ENCODE results near the gene MORN5. TPM values are rescaled to one million over a fixed set of nuclear protein-coding genes. Genes with fewer than 3 reads are reported as not detected.

MORN5 gene
- total and polyA plus RNA-seq, 3 donors from 2014 or later, result 19.2 to 183 (median 34.7) TPM

DNA sequence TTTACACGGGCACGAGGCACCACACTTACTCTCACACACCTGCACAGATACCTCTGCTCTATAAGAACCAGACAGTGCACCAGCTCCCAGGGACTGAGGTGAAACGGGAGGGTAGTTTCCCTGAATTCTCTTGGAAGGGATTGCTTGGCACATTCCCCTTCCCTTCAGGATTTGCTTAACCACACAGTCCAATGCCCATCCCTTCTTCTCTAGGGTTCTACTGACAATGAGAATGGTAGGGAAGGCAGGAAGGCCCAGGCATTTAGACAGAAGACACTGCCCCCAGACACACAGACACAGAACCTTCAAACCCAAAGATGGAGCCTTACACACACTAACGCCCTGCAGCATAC is 69.8 kb downstream of the MORN5 start:
- TF ChIP-seq, protein P1, sequence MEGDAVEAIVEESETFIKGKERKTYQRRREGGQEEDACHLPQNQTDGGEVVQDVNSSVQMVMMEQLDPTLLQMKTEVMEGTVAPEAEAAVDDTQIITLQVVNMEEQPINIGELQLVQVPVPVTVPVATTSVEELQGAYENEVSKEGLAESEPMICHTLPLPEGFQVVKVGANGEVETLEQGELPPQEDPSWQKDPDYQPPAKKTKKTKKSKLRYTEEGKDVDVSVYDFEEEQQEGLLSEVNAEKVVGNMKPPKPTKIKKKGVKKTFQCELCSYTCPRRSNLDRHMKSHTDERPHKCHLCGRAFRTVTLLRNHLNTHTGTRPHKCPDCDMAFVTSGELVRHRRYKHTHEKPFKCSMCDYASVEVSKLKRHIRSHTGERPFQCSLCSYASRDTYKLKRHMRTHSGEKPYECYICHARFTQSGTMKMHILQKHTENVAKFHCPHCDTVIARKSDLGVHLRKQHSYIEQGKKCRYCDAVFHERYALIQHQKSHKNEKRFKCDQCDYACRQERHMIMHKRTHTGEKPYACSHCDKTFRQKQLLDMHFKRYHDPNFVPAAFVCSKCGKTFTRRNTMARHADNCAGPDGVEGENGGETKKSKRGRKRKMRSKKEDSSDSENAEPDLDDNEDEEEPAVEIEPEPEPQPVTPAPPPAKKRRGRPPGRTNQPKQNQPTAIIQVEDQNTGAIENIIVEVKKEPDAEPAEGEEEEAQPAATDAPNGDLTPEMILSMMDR (IDR thresholded peaks at IDR 0.05), result no peak
- no peak for TF ChIP-seq POLR2A (IDR thresholded peaks at IDR 0.05)

DNA sequence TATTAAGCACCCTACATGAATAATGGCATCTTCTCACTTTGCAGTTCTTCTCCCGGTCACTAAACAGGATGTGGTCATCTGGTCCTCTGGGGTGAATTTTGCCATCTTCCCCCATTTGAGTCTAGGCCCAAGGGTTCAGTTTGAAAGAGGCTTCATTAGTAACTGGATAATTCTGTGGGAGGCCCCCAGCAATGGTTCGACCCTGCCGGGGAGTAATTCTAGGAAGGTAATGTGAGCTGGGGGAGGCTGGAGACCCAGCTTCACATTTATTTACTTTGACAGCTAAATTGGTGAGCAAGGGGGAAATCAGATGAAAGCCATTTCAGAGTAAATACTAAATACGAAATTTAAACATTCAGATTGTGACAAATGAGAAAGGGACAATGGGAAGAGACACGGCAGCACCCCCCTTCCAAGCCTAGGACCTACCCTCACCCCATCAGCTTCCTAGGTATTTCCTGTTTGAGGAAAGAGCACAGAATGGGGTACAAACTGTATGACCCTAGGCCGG is 73.1 kb downstream of the MORN5 start:
- intact Hi-C loops (cut with DNase I; ENCODE audit: low total_unique reads), result no loop called here
- 80 to 82% methylated on average over 6 of the region's 6 CpGs for WGBS, 2 donors
- Histone ChIP-seq H3K27me3 (no peaks in the 10 kb centered on the region), H3K36me3 (ENCODE audit: low read depth, missing control alignments) (no peaks in the 10 kb centered on the region), H3K9me3 (no peaks in the 10 kb centered on the region), H3K4me3 (no peak overlapping the region), H3K27ac (no peak overlapping the region), H3K4me1 (peaks cover 5% of the 10 kb centered on the region)
- DNase-seq, result no peak
- TF ChIP-seq, protein P1 (IDR thresholded peaks at IDR 0.05), result no peak
- no peak for TF ChIP-seq POLR2A (IDR thresholded peaks at IDR 0.05)

More for the DNA sequence above, 69.8 kb downstream of the MORN5 start:
- Histone ChIP-seq H3K27ac (no peak overlapping the region), H3K4me3 (no peak overlapping the region), H3K36me3 (ENCODE audit: low read depth, missing control alignments) (no peaks in the 10 kb centered on the region), H3K9me3 (no peaks in the 10 kb centered on the region), H3K27me3 (peaks cover 5% of the 10 kb centered on the region), H3K4me1 (peaks cover 16% of the 10 kb centered on the region)
- intact Hi-C loops (cut with DNase I; ENCODE audit: low total_unique reads), result no loop called here
- WGBS, 2 donors, result 24 to 35% methylated on average over 4 of the region's 4 CpGs
- no peak for DNase-seq

DNA sequence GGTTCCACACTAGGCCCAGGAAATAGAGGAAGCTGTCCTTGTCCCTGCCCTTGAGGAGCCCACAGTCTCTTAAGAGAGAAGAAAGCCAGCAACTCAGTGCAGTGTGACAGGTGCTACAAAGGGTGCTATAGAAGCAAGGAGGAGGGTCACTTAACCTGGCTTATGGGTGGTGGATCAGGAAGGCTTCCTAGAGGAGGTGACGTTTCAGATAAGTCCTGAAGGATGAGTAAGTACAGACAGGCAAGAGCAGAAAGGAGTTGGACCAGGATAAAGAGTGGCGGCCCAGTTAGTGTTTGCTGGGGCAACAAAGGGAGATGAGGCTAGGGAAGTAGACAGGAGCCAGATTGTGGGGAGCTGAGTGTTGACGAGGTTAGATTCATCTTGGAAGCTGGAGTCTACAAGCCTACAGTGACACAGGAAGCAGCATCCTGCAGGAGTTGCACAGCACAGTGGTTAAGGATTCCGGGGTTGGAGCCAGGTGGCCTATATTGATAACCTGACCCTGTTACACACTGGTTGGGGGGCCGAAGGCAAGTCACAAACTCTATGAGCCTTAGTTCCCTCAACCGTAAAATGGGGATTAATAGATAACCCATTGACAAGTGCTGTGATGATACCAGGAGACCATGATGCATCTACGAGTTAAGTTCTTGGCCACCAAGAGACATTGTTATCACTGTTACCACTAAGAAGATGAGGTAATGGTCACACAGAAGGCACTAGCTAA is 74.5 kb downstream of the MORN5 start:
- WGBS, 2 donors, result 85% methylated on average over 7 of the region's 7 CpGs
- no peaks in the 10 kb centered on the region for H3K27me3 ChIP-seq
- no peak overlapping the region for H3K4me3 ChIP-seq
- no peaks in the 10 kb centered on the region for H3K9me3 ChIP-seq
- no peak for DNase-seq
- intact Hi-C loops (cut with DNase I; ENCODE audit: low total_unique reads), result no loop called here
- no peaks in the 10 kb centered on the region for H3K36me3 ChIP-seq (ENCODE audit: low read depth, missing control alignments)
- H3K27ac ChIP-seq, result no peak overlapping the region
- TF ChIP-seq POLR2A (IDR thresholded peaks at IDR 0.05), result no peak
- TF ChIP-seq, protein P1 (IDR thresholded peaks at IDR 0.05), result no peak
- H3K4me1 ChIP-seq, result no peaks in the 10 kb centered on the region

DNA sequence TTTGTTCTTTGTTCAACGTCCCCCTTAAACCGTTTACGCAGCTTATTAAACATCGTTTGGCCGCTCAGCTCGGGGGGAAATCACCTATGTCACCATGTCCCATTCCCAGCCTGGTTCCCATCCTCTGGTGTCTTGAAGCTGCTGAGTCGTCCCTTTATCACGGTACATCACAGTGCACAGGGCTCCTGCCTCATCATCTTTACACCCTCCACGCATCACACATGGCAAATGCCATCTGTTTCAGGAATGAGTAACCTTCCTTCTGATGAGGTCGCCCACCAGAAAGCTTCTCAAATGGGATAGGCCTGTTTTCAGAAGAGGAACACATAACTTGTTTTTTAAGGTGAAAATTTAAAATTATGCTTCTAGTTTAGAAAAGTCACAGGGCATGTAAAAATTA is 77.0 kb downstream of the MORN5 start:
- H3K4me3 ChIP-seq, result no peak overlapping the region
- TF ChIP-seq, protein P1 (IDR thresholded peaks at IDR 0.05), result no peak
- TF ChIP-seq POLR2A (IDR thresholded peaks at IDR 0.05), result no peak
- WGBS, 2 donors, result 84 to 88% methylated on average over 10 of the region's 10 CpGs
- H3K4me1 ChIP-seq, result no peaks in the 10 kb centered on the region
- intact Hi-C loops (cut with DNase I; ENCODE audit: low total_unique reads), result no loop called here
- no peaks in the 10 kb centered on the region for H3K9me3 ChIP-seq
- no peak overlapping the region for H3K27ac ChIP-seq
- no peaks in the 10 kb centered on the region for H3K36me3 ChIP-seq (ENCODE audit: low read depth, missing control alignments)
- no peak for DNase-seq
- no peaks in the 10 kb centered on the region for H3K27me3 ChIP-seq

DNA sequence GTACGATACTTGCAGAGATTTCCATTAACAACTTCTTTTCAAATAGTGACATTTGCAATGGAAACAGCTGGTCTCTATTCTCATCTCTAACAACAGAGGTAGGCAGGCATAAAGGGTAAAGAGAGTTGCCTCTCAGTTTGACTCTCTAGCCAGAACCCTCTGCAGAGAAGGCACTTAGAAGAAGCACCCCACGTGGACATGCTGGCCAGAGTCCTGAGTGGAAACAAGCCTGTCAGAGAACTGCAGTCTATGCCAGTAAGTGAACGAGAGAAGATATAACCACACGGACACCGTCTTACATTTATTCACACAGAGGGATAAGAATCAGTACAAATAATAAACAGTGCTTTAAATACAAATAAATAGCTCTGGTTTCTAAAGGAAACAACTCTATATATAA is 80.0 kb downstream of the MORN5 start:
- DNase-seq, result no peak
- no peak overlapping the region for H3K4me3 ChIP-seq
- H3K4me1 ChIP-seq, result no peaks in the 10 kb centered on the region
- intact Hi-C loops (cut with DNase I; ENCODE audit: low total_unique reads), result no loop called here
- TF ChIP-seq POLR2A (IDR thresholded peaks at IDR 0.05), result no peak
- TF ChIP-seq, protein P1 (IDR thresholded peaks at IDR 0.05), result no peak
- 77% methylated on average over 5 of the region's 5 CpGs for WGBS, 2 donors
- H3K27me3 ChIP-seq, result no peaks in the 10 kb centered on the region
- no peaks in the 10 kb centered on the region for H3K9me3 ChIP-seq
- H3K27ac ChIP-seq, result no peak overlapping the region
- no peaks in the 10 kb centered on the region for H3K36me3 ChIP-seq (ENCODE audit: low read depth, missing control alignments)

Data from testis (tissue), 3 donors.